Hematopoietic multipotent progenitor cell treated with erythropoietin and hydrocortisone succinate and interleukin-3 and kit ligand, for 15 days (in vitro differentiated cells): ENCODE measurements around the gene LPO.

ENCODE experiments used
- DNase-seq: peaks from one replicate; pipeline ENCODE4 v3.0.0-alpha.2; 2015; ENCODE audit warnings: low spot score

LPO gene

GRCh38 chr17:58278661-58279015, 40.3 kb downstream of the LPO start:
- no peak for DNase-seq

GRCh38 chr17:58279016-58279711, 40.8 kb downstream of the LPO start:
- DNase-seq: no peak

GRCh38 chr17:58279736-58280479, 41.5 kb downstream of the LPO start:
- no peak for DNase-seq

- DNase-seq: no peak
Observed at GRCh38 chr17:58280480-58281217, 42.3 kb downstream of the LPO start, which contains the start of gene MPO. Gene MPO, minus strand, starts transcription at chr17:58280935. Its CDS starts 177 bp downstream, at chr17:58280758.

GRCh38 chr17:58281511-58282011, 43.2 kb downstream of the LPO start:
- DNase-seq: no peak

- no peak for DNase-seq
Observed at GRCh38 chr17:58282442-58282841, 44.1 kb downstream of the LPO start.

- no peak for DNase-seq
Observed at GRCh38 chr17:58283674-58284612, 45.6 kb downstream of the LPO start.

- DNase-seq: no peak
Observed at GRCh38 chr17:58284613-58285421, 46.4 kb downstream of the LPO start.

- no peak for DNase-seq
Observed at GRCh38 chr17:58285422-58285810, 47.0 kb downstream of the LPO start.

- no peak for DNase-seq
Observed at GRCh38 chr17:58289869-58290268, 51.5 kb downstream of the LPO start.

- DNase-seq: no peak
Observed at GRCh38 chr17:58291246-58291645, 52.9 kb downstream of the LPO start.

- DNase-seq: no peak
Observed at GRCh38 chr17:58294034-58294433, 55.6 kb downstream of the LPO start.

- no peak for DNase-seq
Observed at GRCh38 chr17:58300336-58300735, 62.0 kb downstream of the LPO start.

GRCh38 chr17:58301504-58302150, 63.2 kb downstream of the LPO start:
- DNase-seq: no peak

GRCh38 chr17:58302171-58302918, 64.0 kb downstream of the LPO start:
- DNase-seq: no peak

- no peak for DNase-seq
Observed at GRCh38 chr17:58302919-58303585, 64.7 kb downstream of the LPO start.

- DNase-seq: peak; percentile 60
Observed at GRCh38 chr17:58303971-58304749, 65.8 kb downstream of the LPO start.
